ENCODE data around the gene IFT43.

- no peak for TF ChIP-seq POLR2A (IDR thresholded peaks at IDR 0.05)
- TF ChIP-seq EP300 (IDR thresholded peaks at IDR 0.05): no peak
- no peak for TF ChIP-seq CTCF (IDR thresholded peaks at IDR 0.05)
These were observed 10.9 kb downstream of the IFT43 start for GRCh38 chr14:75996488-75996887.
